ENCODE data around the gene FNTB.

Gene FNTB

GRCh38 chr14:64983439-64984310, 3.0 kb upstream of the FNTB start:
- no peak for FAIRE-seq

DNA sequence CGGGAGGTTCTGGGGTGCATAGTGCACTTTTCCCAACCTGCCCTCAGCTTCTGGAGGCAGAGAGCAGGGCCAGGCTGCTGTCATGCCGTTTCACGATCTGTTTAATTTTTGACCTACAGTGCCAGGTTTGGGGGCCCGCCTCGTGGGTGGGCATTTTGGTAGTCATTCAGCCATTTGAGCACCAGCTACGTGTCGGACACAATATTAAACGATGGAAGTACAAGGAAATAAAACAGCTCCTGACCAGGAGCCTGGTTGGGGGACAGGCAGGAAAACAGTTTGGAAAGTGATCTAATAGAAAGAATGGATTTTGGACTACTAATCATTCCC, 708 bp downstream of the FNTB start:
- FAIRE-seq = no peak

DNA sequence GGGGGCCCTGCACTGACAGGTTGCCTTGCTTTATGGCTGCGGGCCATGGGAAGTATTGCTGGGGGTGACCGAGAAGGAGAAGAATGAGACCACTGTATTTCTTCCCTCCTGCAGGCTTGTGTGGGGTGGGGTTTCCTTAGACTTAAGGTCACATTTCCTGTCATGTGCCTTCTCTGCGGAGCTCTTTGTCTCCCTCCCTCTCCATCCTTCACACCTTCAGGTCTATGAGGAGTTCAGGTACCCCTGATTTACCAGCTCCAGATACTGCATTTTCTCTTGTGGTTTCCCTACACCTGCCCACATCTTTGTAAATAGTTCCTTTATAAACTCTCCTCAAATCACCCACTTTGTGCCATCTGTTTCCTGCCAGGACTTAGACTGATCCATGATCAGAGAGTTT, 3.6 kb downstream of the FNTB start:
- no peak for FAIRE-seq

DNA sequence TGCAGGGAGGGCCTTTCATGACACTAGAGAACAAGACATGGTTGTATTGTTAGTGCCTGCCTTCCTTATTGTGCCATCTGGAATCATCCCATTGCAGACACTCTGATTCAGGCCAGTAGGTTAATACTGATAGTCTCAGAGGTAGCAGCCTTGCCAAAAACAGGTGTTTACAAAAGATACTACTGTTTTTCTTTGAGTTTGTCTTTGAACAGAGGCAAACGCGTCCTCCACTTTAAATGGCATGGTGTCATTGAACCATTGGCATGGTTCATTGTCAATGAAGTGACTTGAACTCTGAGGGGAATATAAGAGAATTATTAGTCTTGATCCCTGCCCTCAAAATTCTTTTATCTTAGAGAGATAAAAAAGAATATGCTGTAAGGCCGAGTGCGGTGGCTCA, 4.2 kb downstream of the FNTB start:
- FAIRE-seq = no peak

- no peak for FAIRE-seq
Observed at GRCh38 chr14:64992328-64992885, 5.7 kb downstream of the FNTB start.

GRCh38 chr14:64993266-64993930, 6.7 kb downstream of the FNTB start:
- FAIRE-seq = no peak

DNA sequence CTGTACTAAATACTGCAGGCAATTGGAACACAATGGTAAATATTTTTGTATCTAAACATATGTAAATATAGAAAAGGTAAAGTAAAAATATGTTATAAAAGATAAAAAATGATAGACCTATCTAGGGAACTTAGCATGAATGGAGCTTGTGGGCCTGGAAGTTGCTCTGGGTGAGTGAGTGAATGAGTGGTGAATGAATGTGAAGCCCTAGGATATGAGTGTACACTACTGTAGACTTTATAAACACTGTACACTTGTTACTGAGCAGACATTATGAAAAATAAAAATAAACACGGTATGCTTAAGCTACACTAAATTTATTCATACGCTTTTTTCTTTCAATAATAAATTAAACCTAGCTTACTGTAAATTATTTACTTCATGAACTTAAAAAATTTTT, 7.8 kb downstream of the FNTB start:
- no peak for FAIRE-seq

GRCh38 chr14:64995291-64995690, 8.6 kb downstream of the FNTB start:
- no peak for FAIRE-seq

- FAIRE-seq = no peak
Observed at GRCh38 chr14:64997108-64997794, 10.6 kb downstream of the FNTB start.

DNA sequence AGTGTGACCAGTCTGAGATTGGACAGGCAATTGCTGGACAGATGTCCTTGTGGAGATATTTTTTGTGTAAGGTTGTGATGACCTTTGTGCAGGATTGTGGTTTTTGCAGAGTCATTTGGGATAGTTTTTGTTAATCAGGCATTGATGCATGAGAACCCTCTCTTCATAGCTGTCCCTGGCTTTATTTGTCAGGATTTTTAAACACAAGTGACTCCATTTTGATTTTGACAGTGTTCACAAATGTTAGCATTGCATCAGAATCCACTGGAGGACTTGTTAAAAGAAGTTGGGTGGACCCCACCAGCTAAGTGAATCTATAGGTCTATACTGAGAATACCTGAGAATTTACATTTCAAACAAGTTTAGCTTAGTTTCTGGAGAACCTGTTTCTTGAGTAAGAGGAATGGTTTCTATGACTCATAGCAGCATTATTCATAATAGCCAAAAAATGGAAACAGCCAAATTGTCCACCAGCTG, 11.8 kb downstream of the FNTB start:
- no peak for FAIRE-seq

DNA sequence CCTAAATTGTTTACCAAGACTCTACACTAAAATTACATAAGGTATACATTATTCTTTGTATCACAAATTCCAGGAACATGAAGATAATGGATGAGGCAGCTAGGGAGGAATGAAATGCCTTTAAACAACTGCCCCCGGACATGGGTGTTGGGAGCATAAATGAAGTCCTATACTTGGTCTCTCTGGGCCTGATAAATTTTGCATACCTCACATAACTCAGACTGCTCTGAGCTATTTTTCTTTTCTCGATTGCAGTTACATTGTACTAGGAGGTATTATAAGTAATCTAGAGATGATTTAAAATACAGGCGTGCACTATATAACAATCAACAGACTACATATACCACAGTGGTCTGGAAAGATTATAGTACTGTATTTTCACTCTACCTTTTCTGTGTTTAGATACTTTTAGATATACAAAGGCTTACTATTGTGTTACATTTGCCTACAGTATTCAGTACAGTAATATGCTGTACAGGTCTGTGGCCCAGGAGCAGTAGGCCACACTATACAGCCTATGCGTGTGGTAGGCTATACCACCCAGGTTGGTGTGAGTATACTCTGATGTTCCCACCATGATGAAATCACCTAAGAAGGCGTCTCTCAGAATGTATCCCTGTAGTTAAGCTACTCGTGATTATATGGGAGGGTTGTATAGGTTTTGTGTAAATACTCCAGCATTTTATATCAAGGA, 14.3 kb downstream of the FNTB start:
- FAIRE-seq = no peak

DNA sequence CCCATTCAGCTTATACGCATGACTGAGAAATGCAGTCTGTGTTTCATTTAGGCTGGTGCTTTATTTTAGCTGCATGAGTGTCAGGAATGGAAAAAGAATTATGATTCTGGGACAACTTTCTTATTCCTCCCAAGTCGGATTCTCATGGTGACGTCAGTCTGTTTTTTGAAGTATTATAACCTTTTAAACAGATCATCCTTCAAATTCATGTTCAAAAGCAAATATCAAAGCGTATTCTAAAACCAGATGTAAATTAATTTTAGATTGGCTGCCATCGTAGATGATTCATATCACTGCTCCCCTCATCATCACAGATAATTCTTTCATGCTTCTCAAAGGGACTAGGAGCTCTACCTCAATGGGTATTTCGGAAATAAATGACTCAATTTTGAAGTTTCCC, 15.0 kb downstream of the FNTB start:
- no peak for FAIRE-seq

DNA sequence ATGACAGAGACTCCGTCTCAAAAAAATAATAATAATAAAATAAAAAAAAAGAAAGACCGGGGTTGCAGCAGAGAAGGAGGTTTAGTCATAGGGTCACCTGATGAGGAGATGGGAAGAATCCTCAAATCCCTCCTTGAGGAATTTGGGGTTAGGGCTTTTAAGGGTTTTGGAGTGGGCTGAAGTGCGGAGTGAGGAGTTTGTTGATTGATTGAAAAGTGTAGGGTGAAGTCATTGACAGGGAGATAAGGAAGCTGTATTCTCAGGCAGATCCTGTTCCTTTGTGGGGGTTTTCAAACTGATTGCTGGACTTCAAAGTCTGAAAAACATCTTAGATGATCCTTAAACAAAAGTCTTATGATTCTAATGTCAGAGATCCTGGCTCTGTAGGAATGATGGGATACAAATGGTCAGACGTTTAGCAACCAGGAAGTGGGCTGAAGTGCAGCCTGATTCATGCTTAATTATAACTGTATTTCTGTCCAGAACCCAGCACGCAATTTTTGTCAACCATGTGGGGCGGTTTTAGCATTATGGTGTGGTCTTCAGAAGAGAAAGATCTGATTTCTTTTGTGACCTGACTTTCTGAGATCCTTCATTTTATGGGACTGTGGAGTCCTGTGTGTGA, 16.0 kb downstream of the FNTB start:
- FAIRE-seq = no peak

DNA sequence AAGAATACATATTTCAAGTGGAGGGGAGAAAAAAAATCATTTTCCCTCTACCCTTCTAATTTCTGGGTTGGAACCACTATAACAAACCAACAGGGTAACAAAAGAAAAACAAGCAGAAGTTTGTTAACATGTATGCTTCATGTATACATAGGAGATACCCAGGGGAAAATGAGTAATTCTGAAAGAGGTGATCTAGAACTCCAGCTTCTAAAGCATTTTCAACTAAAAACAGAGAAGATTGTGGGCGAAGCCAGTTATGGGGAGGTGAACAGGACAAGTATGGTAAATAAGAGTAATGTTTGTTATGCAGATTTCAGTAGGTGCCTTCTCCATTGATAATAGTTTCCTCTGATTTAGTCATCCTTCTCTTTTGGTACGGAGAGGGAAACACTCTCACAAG, 16.7 kb downstream of the FNTB start:
- no peak for FAIRE-seq

- FAIRE-seq = no peak
Observed at GRCh38 chr14:65006261-65006721, 19.6 kb downstream of the FNTB start.

DNA sequence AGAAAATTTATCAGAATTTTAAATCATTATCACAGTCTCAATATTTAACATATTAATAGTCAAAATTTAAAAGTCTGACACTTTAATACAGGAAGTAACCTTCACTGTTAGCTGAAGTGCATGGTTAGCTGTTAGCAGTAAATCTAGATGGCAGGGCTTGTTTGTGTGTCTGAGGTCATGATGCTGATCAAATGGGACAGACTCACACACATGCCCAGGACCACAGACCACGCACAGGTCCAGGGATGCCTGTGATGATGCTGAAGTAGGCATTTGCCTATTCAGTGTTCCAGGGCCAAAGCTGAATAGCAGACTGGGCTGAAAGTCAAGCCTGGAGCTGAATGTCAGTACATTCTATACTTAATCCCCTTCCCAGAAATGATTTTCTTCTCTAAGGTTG, 20.5 kb downstream of the FNTB start:
- FAIRE-seq = no peak

- no peak for FAIRE-seq
Observed at GRCh38 chr14:65010211-65010931, 23.7 kb downstream of the FNTB start.

- FAIRE-seq = no peak
Observed at GRCh38 chr14:65011538-65011937, 24.8 kb downstream of the FNTB start.

DNA sequence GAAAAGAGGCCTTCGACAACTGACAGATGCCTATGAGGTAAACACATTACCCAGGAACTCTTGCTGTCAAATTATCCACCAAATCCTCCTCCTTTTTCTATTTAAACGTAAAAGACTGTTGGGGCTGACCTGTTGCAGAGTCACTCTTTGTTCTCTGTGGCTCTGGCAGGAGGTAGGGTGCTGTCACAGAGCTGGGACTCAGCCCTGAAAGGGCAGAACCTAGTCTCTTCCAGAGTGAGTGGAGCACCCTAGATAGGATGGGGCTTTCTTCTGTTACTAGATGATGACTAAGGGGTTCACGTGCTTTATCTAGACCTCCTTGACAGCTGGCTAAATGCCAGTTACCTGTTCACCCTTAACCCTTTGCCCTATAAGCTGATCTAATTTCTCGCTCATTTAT, 25.7 kb downstream of the FNTB start:
- FAIRE-seq = no peak

GRCh38 chr14:65015391-65015790, 28.7 kb downstream of the FNTB start:
- FAIRE-seq = no peak

GRCh38 chr14:65016471-65016870, 29.8 kb downstream of the FNTB start:
- FAIRE-seq = no peak
